K562 (cell line): ENCODE results near the gene NAV2. TPM values are rescaled to one million over a fixed set of nuclear protein-coding genes. Genes with fewer than 3 reads are reported as not detected.

ENCODE experiments used
- BACH1 ChIP-seq: fragments of 200-800 bp; sonication (Bioruptor generic); IDR thresholded peaks from 2 replicates; pipeline ENCODE4 v1.6.1; 2016; ENCODE audit warnings: missing genetic modification characterization, missing compliant biosample characterization
- CBX3 ChIP-seq, 2 experiments: IDR thresholded peaks; 1 replicate in 1 of 2; 2 replicates in 1 of 2; pipeline ENCODE4 v1.6.1; 2012; ENCODE audit warnings: inconsistent platforms in 2 of 2, low read length in 2 of 2, borderline replicate concordance in 1 of 2, control low read depth in 1 of 2
- CHD7 ChIP-seq: fragments of 200-600 bp; sonication (generic); IDR thresholded peaks from one replicate; pipeline ENCODE4 v1.6.1; 2012; ENCODE audit warnings: mild to moderate bottlenecking, low read depth, low read length, inconsistent platforms
- CREB3L1 ChIP-seq: fragments of 450-650 bp; IDR thresholded peaks from 2 replicates; pipeline ENCODE4 v1.6.1; 2014; ENCODE audit warnings: low read depth, mild to moderate bottlenecking, moderate library complexity, borderline replicate concordance
- DACH1 ChIP-seq: fragments of 450-650 bp; IDR thresholded peaks from 2 replicates; pipeline ENCODE4 v1.6.1; 2018; ENCODE audit not compliant: partially characterized antibody
- ERF ChIP-seq: fragments of 450-650 bp; formaldehyde crosslinking; IDR thresholded peaks from 2 replicates; pipeline ENCODE4 v1.4.0; 2020; ENCODE audit warnings: mild to moderate bottlenecking, mixed read lengths
- ILK ChIP-seq: fragments of 450-650 bp; IDR thresholded peaks from 2 replicates; pipeline ENCODE4 v1.6.1; 2016; ENCODE audit warnings: missing genetic modification characterization, low read depth, mild to moderate bottlenecking, missing compliant biosample characterization, moderate library complexity, borderline replicate concordance
- SAFB2 ChIP-seq: fragments of 200-400 bp; formaldehyde crosslinking; IDR thresholded peaks from 2 replicates; pipeline ENCODE4 v1.6.1; 2018; ENCODE audit warnings: borderline replicate concordance, low read length, low read depth, moderate library complexity; ENCODE audit not compliant: severe bottlenecking
- ZBTB43 ChIP-seq: sonication (generic); formaldehyde crosslinking; IDR thresholded peaks from 2 replicates; pipeline ENCODE4 v1.8.0; 2023; ENCODE audit warnings: mild to moderate bottlenecking, missing genetic modification reagents
- ZNF277 ChIP-seq: fragments of 250-450 bp; sonication (Bioruptor Pico); IDR thresholded peaks from 2 replicates; pipeline ENCODE4 v1.8.0; 2022; ENCODE audit warnings: inconsistent platforms, mild to moderate bottlenecking, moderate library complexity, borderline replicate concordance
- polyA plus RNA-seq, 8 experiments: library from polyadenylated mRNA; depleted of rRNA in 4 of 8; stranded (reverse) in 5 of 8; unstranded in 3 of 8; fragments of >200 nt; fragmentation: Nextera tagmentation in 2 of 8; fragmentation: Illumina TruSeq in 1 of 8; extraction: Ambion mirVana in 2 of 8; extraction: Trizol in 1 of 8; gene quantifications; 2 replicates each; pipeline versions ENCODE4 v1.2.1 to v1.2.3, GENCODE V29; 2011 to 2014; ENCODE audit warnings: inconsistent platforms in 1 of 8, missing spikeins in 1 of 8
- total RNA-seq, 7 experiments: library from RNA; depleted of rRNA in 6 of 7; stranded (reverse); fragments of >200 nt in 6 of 7; fragmentation: Illumina TruSeq in 2 of 7; extraction: Trizol in 2 of 7; gene quantifications; 2 replicates each; pipeline versions ENCODE4 v1.2.1 to v1.2.3, GENCODE V29; 2011 to 2021; ENCODE audit warnings: low replicate concordance in 1 of 7

NAV2 gene
- total and polyA plus RNA-seq, 9 of the 15 experiments (the other 6 are each of a cell fraction or from before 2014, with no cell fraction given), result 0.03 to 0.35 (median 0.05) TPM

- TF ChIP-seq CHD7 (no peak), ZBTB43 (CRISPR knock-in tag) (no peak), DACH1 (no peak), ZNF277 (no peak), CBX3 (IDR thresholded peaks at IDR 0.05; ENCODE audit: borderline replicate concordance in 1 of 2, low read length in 2 of 2) (no peak), SAFB2 (no peak), BACH1 (tag) (no peak), ILK (tag) (no peak), CREB3L1 (no peak), ERF (no peak)
Measured at GRCh38 chr11:20119315-20119714, 406.7 kb downstream of the NAV2 start (continued).
